NCI-H2227 (cell line): ENCODE results near the gene CBFA2T2.

Experiments
- DNase-seq: peaks from one replicate; lab custom pipeline; 2025; ENCODE audit not compliant: unreplicated experiment; lab: John Stamatoyannopoulos, UW

CBFA2T2 gene

DNA sequence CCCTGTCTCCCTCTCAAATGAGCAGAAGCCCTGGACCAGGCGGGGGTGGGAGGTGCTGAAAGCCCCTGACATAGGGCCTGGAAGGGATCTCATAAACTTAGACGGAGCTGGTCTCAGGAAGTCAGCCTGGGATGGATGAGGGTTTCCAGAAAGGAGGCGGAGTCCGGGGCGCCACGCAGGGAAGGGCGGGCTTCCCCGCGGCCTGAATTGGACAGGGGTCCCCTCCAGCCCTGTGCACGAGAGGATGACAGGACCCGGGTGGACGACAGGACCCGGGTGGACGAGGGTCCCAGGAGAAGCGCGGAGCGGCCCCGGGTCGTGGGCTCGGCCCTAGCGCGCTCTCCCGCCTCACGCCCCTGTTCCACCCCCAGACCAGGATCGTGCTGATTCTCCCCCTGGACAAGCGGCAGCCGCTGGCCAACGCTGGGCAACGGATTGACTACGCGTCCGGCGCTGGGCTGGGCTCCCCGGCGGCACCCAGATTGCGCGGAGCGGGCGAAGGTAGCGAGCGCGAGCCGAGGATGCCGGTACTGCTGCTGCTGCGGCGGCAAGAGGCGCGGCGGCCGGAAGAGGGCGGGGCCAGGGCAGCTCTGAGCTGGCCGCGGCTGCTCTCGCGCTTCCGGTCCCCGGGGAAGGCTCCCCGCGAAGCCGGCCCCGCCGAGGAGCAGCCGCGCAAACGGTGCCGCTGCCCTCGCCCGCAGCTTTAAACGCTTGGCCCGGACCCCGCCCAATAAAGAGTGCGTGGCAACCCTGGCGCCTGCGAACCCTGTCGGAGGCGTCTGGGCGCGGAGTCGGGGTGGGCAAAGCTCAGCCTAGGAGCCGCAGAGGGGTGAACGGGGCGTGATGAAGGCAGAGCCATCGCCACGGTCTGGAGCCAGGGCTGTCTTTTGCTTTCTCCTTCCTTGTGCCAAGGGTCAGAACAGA, 173.5 kb downstream of the CBFA2T2 start:
- peak; percentile 88 for DNase-seq

- DNase-seq, result peak; percentile 49
These were observed 174.3 kb downstream of the CBFA2T2 start for GRCh38 chr20:33664085-33664761.

- DNase-seq, result no peak
These were observed 174.9 kb downstream of the CBFA2T2 start for GRCh38 chr20:33664762-33665144.

GRCh38 chr20:33666293-33667244, 176.7 kb downstream of the CBFA2T2 start, which contains the start of gene ACTL10:
ACTL10 (plus strand) TSS chr20:33666943; CDS start chr20:33667498, 555 bp downstream.
- DNase-seq, result peak; percentile 31

DNA sequence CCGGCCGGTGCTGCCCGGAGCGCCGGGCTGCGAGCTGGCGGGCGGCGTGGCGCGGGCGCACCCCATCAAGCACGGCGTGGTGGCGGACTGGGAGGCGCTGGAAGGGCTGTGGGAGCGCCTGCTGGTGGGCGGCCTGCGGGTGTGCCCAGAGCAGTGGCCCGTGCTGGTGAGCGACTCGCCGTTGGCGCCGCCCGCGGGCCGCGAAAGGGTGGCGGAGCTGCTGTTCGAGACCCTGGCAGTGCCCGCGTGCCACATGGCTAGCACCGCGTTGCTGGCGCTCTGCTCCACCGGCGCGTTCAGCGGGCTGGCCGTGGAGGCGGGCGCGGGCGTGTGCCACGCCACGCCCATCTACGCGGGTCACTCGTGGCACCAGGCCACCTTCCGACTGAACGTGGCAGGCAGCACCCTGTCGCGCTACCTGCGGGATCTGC, 177.4 kb downstream of the CBFA2T2 start:
- DNase-seq, result no peak

DNA sequence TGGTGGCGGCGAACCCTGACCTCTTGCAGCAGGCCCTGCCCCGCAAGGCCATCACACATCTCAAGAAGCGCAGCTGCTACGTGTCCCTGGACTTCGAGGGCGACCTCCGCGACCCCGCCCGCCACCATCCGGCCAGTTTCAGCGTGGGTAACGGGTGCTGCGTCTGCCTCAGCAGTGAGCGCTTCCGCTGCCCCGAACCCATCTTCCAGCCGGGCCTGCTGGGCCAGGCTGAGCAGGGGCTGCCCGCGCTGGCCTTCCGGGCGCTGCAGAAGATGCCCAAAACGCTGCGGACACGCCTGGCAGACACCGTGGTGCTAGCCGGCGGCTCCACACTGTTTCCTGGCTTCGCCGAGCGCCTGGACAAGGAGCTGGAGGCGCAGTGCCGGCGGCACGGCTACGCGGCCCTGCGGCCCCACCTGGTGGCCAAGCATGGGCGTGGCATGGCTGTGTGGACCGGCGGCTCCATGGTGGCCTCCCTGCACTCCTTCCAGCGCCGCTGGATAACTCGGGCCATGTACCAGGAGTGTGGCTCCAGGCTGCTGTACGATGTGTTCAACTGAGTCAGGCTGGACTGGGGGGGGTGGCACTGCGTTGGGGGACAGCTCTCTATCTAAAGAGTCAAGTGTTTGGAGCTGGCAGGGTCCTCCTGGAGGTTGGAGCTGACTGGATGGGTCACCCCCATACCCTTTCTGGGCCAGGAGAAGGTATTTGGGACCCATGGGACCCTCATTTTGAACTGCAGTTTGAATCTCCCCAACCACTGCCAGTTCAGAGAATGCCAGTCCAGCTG, 178.0 kb downstream of the CBFA2T2 start:
- no peak for DNase-seq

- no peak for DNase-seq
These were observed 178.7 kb downstream of the CBFA2T2 start for GRCh38 chr20:33668466-33669155.

- no peak for DNase-seq
These were observed 179.3 kb downstream of the CBFA2T2 start for GRCh38 chr20:33669224-33669623.

DNA sequence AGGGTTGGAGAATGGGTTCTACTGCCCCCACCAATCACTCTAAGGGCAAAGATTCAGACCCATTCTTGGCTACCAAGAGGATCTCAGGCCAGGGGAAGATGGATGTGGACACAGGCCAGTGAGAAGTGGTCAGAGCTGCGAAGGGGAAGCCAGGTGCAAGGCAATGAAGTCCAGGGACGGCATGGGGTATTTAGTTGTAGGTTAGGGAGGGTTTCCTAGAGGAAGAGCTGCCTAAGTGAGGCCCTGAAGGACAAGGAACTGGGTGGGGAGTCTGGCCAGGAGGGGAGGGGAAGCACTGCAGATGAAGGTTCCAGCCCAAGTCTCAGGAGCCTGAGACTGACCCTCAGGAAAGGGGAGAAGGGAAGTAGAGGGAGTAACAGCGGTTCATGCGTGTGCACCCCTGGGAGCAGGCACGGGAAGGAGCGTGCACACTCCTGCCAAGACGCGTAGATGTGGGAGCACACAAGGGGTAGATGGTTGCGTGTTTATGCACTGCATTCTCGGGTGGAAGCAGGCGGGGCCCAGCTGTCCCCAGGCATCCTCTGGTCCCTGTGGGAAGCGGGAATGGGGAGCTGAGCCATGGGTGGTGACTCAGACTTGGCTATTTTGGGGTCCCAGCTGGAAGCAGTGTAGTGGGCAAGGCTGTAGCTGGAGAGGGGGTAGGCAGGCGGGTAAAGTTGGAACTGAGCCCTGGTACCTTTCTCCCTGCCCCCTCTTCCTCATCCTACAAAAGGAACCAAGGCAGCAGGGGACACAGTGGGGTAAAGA, 180.2 kb downstream of the CBFA2T2 start:
- no peak for DNase-seq

DNA sequence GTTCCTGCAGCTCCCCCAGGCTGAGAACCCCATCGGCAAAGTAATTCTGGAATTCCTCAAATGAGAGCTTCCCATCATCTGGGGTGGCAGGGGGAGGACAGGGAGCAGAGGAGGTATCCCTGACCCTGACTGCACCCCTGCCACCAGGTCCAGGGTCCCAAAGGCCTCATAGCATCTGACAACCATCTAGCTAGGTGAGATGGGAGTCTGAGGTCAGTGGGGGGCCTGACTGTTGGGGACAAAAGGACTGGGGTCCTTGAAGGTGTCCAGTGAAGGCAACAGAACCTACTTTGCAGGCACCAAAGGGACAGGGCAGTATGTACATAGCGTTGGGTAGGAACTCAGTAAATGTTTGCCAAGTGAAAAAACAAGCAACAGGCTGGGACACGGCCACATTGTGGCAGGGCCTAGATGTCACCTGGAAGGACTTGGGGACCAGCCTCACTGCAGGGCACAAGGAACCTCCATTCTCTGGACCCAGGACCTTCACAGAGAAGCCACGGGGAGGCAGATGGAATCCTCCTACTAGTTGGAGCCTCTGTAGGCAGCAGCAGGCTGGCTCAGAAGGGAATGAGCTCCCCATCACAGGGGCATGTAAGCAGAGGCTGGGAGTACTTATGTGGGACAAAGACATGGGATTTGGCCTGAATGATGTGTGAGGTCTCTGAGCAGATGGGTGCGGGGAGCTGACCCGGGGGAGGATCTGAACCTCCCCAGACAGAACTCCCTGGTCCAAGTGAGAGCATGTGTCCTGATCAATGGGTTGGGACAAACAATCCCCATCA, 181.0 kb downstream of the CBFA2T2 start:
- no peak for DNase-seq

DNA sequence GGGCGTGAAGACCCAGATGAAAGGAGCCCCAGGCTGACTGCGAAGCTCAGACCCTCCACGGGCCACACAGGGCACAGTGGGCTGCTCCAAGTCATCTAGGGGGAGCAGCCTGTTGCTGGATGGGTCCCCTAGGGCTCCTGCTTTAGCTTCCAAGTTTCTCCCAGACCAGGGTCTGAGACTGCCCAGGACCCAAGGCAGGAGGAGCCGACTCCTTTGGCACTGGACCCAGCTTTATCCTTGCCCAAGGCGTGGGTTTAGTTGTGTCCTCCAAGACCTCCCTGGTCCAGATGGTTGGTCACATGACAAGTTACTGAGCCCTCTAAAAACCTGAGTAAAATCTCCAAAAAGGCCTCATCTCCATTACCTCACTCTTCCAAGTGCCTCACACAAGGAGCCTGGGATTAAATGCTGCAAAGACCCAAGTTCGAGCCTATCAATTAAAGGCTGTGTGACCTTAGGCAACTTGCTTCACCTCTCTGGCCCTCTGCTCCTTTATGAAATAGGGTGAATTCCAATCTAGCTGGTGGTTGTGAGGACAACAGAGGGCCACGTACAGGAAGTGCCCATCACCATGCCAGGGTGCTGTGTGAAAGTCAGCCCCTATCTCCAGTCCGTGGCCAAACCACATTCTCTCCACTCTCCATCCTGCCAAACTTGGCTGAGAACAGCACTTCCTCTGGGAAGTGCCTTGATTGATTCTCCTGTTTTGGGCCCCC, 181.8 kb downstream of the CBFA2T2 start:
- no peak for DNase-seq

GRCh38 chr20:33672426-33673113, 182.7 kb downstream of the CBFA2T2 start:
- peak; percentile 27 for DNase-seq

DNA sequence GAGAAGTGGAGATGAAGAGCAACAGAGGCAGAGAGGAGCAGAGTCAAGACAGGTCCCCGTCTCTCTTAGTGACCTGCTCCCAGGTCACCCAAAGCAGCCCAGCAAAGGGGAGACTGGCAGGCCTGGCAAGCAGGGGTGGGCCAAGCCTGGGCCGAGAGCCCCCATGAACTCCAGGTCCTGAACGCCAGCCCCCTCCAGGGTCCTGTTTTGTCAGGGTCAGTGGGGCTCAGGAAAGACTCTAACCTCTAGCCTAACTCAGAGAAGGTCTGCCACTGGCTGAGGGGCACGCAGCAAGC, 183.2 kb downstream of the CBFA2T2 start:
- DNase-seq, result no peak

DNA sequence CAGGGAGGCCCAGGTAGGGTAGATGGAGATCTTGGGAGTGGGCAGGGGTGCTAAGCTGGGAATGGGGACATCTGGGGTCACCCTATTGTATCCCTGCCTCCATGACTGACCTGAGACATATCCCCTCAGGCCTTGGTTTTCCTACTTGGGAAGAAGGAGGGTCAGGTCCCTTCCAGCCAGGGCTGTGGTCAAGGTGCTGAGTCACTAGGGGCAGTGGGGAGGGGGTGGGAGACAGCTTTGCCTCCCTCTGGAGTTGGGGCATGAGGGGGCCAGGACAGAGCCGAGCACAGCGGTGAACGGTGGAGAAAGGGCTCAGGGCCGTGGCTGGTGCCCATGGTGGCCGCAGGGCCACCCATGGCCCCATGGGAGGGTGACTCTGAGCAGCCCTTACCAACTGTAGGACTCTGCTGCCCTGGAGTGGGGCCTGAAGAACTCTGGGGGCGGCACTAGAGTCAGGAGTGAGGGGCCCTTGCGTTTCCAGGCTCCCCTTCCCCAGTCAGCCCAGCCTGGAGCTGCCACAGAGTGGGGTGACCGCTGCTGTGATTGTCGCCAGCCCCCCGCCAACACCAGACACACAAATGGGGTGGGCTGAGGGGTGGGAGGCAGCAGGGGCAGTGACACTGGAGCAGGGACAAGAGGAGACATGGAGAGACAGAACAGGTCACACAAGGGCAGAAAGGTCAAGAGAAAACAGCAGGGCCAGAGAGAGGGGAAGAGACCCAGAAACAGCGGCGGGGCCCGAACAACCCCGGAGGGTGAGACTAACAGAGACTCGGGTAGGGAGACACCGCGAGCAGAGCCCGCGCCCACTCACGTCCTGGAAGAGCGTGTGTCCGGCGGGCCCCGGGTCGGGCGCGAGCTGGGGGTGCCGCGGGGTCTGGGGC, 183.8 kb downstream of the CBFA2T2 start:
- DNase-seq, result no peak

GRCh38 chr20:33674294-33675135, 184.6 kb downstream of the CBFA2T2 start, which contains the start of gene NECAB3:
NECAB3 (minus strand) TSS chr20:33674428; CDS start chr20:33674352, 76 bp downstream.
- peak; percentile 85 for DNase-seq
